ENCODE measurements around the gene BACH2. TPM values are rescaled to one million over a fixed set of nuclear protein-coding genes. Genes with fewer than 3 reads are reported as not detected.

The BACH2 gene
- total RNA-seq, 2 donors from 2014 or later: 0.52 to 1.2 TPM

GRCh38 chr6:90290811-90291420, 5.7 kb downstream of the BACH2 start:
- H3K4me1 ChIP-seq: peaks cover 9% of the 10 kb centered on the region
- intact Hi-C loops (cut with DNase I): loop anchor here (10.0 kb wide), 1 partner anchor 184 kb away; no protein-coding TSS in a partner anchor

GRCh38 chr6:90289902-90290301, 6.7 kb downstream of the BACH2 start:
- H3K4me1 ChIP-seq: peaks cover 4% of the 10 kb centered on the region
- intact Hi-C loops (cut with DNase I): loop anchor here (5.0 to 10.0 kb wide), 3 partner anchors 102 to 318 kb away; no protein-coding TSS in a partner anchor
- no peak overlapping the region for H3K4me3 ChIP-seq
- no peak for DNase-seq
- H3K27ac ChIP-seq: no peak overlapping the region
- H3K9ac ChIP-seq (ENCODE audit: low read depth in 2 of 2, low read length in 2 of 2): no peak overlapping the region
- no peak for TF ChIP-seq CTCF (IDR thresholded peaks at IDR 0.05)
- no peaks in the 10 kb centered on the region for H3K36me3 ChIP-seq
- H3K27me3 ChIP-seq: peaks cover 16% of the 10 kb centered on the region
- no peaks in the 10 kb centered on the region for H3K9me3 ChIP-seq

More at GRCh38 chr6:90290811-90291420, 5.7 kb downstream of the BACH2 start:
- H3K27me3 ChIP-seq: peaks cover 23% of the 10 kb centered on the region
- no peak overlapping the region for H3K9ac ChIP-seq (ENCODE audit: low read depth in 2 of 2, low read length in 2 of 2)
- no peaks in the 10 kb centered on the region for H3K9me3 ChIP-seq
- H3K36me3 ChIP-seq: no peaks in the 10 kb centered on the region
- no peak overlapping the region for H3K4me3 ChIP-seq
- DNase-seq: no peak
- no peak overlapping the region for H3K27ac ChIP-seq
- no peak for TF ChIP-seq CTCF (IDR thresholded peaks at IDR 0.05)

GRCh38 chr6:90288404-90288803, 8.2 kb downstream of the BACH2 start:
- no peak overlapping the region for H3K4me3 ChIP-seq
- H3K27ac ChIP-seq: no peak overlapping the region
- no peak for DNase-seq
- intact Hi-C loops (cut with DNase I): loop anchor here (5.0 kb wide), 2 partner anchors 104 to 316 kb away; no protein-coding TSS in a partner anchor
- no peaks in the 10 kb centered on the region for H3K36me3 ChIP-seq
- H3K9ac ChIP-seq (ENCODE audit: low read depth in 2 of 2, low read length in 2 of 2): no peak overlapping the region
- TF ChIP-seq CTCF (IDR thresholded peaks at IDR 0.05): no peak
- H3K9me3 ChIP-seq: no peaks in the 10 kb centered on the region
- H3K27me3 ChIP-seq: peaks cover 2% of the 10 kb centered on the region
- H3K4me1 ChIP-seq: no peaks in the 10 kb centered on the region

- DNase-seq: peak; percentile 37
- no peaks in the 10 kb centered on the region for H3K36me3 ChIP-seq
- H3K4me3 ChIP-seq: no peak overlapping the region
- H3K9me3 ChIP-seq: no peaks in the 10 kb centered on the region
- H3K4me1 ChIP-seq: no peaks in the 10 kb centered on the region
- TF ChIP-seq CTCF (IDR thresholded peaks at IDR 0.05): peak; percentile 51
- no peaks in the 10 kb centered on the region for H3K27me3 ChIP-seq
- intact Hi-C loops (cut with DNase I): loop anchor here (5.0 kb wide), 2 partner anchors 105 to 315 kb away; no protein-coding TSS in a partner anchor
- no peak overlapping the region for H3K9ac ChIP-seq (ENCODE audit: low read depth in 2 of 2, low read length in 2 of 2)
- H3K27ac ChIP-seq: no peak overlapping the region
Measured at GRCh38 chr6:90286884-90287488, 9.7 kb downstream of the BACH2 start.

- Histone ChIP-seq H3K27me3 (no peaks in the 10 kb centered on the region), H3K4me1 (no peaks in the 10 kb centered on the region), H3K36me3 (no peaks in the 10 kb centered on the region), H3K4me3 (no peak overlapping the region), H3K9me3 (no peaks in the 10 kb centered on the region), H3K27ac (peak overlapping the region; percentile 10), H3K9ac (ENCODE audit: low read depth in 2 of 2, low read length in 2 of 2) (no peak overlapping the region)
- intact Hi-C loops (cut with DNase I): loop anchor here (5.0 kb wide), 2 partner anchors 107 to 313 kb away; no protein-coding TSS in a partner anchor
- peak; percentile 58 for DNase-seq
- TF ChIP-seq CTCF (IDR thresholded peaks at IDR 0.05): no peak
Measured at GRCh38 chr6:90285611-90286381, 10.8 kb downstream of the BACH2 start.
